Measurements from ENCODE around the gene LRRC27. TPM values are rescaled to one million over a fixed set of nuclear protein-coding genes. Genes with fewer than 3 reads are reported as not detected.

LRRC27 gene
- total RNA-seq, 1 donor from 2014 or later, result 5.8 TPM

DNA sequence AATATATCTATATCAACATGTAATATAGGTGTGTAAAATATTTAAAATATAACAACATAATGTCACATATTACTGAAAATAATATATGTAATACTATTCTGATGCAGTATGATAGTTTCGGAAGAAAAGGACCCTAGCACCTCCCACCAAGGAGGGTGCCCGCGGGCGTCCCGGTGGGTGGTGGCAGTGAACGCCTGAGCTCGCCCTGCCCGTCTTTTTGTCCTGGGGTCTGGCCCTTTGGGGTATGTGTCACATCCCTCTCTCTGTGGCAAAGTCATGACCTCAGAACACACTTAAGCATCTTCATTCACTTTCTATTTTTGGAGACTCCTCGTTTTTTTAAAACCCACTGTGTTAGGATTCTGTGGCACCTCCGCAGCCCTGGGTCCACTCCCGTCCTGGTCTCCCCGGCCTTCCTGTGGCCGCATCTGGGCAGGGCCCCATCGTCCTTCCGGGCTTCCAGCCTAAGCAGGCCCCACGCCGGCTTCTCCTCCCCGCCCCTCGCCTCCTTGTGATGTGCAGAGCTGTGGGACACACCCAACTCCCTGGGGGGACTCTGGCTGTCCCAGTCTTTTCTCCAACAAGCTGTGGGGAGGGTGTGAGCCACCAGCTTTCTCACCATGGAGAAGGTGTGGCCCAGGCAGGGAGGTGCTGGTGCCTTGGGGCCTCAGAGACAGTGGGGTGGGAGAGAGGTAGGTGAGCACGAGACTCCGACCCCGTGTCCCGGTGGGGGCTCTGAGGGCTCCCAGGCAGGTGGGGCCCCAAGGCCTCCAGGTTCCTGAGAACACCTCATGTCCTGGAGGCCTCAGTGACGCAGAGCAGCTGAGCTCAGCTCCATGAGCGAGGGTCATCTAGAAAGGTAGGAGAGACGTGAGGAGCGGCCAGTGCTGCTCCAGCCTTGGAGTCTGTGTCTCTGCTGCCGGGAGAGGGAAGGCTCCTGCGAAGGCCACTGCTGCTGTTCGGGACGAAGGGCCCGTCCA lies 81.5 kb downstream of the LRRC27 start:
- no peak overlapping the region for H3K4me3 ChIP-seq (ENCODE audit: low read depth, low read length)
- TF ChIP-seq CTCF (conservative IDR thresholded peaks at IDR 0.05; ENCODE audit: low read depth, low read length), result no peak
- no peak for DNase-seq (ENCODE audit: low read depth)

- no peak overlapping the region for H3K4me3 ChIP-seq (ENCODE audit: low read depth, low read length)
- TF ChIP-seq CTCF (conservative IDR thresholded peaks at IDR 0.05; ENCODE audit: low read depth, low read length), result no peak
- DNase-seq (ENCODE audit: low read depth), result no peak
Measured at GRCh38 chr10:132414402-132415016, 82.5 kb downstream of the LRRC27 start.

- no peak for TF ChIP-seq CTCF (conservative IDR thresholded peaks at IDR 0.05; ENCODE audit: low read depth, low read length)
- DNase-seq (ENCODE audit: low read depth), result no peak
Measured at GRCh38 chr10:132415255-132415654, 83.3 kb downstream of the LRRC27 start.

DNA sequence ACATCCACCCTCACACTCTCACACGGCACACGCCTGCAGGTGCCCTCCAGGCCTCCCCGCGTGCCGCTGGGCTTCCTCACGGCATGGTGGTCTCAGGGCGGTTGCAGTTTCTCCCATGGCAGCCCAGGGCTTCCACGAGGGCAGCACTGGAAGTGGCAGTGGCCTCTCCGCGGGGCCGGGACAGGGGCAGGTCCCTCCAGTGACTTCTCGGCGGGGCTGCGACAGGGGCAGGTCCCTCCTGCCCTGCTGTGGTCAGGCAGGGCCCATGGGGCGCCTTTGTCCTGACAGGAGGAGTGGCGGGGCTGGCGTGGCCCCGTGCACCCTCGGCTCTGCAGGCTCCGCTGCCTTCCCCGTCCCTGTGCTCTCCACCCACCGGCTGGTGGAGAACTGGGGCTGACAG lies 84.0 kb downstream of the LRRC27 start:
- no peak for DNase-seq (ENCODE audit: low read depth)
- no peak overlapping the region for H3K4me3 ChIP-seq (ENCODE audit: low read depth, low read length)
- TF ChIP-seq CTCF (conservative IDR thresholded peaks at IDR 0.05; ENCODE audit: low read depth, low read length), result no peak

More at GRCh38 chr10:132415255-132415654, 83.3 kb downstream of the LRRC27 start:
- H3K4me3 ChIP-seq (ENCODE audit: low read depth, low read length), result no peak overlapping the region

DNA sequence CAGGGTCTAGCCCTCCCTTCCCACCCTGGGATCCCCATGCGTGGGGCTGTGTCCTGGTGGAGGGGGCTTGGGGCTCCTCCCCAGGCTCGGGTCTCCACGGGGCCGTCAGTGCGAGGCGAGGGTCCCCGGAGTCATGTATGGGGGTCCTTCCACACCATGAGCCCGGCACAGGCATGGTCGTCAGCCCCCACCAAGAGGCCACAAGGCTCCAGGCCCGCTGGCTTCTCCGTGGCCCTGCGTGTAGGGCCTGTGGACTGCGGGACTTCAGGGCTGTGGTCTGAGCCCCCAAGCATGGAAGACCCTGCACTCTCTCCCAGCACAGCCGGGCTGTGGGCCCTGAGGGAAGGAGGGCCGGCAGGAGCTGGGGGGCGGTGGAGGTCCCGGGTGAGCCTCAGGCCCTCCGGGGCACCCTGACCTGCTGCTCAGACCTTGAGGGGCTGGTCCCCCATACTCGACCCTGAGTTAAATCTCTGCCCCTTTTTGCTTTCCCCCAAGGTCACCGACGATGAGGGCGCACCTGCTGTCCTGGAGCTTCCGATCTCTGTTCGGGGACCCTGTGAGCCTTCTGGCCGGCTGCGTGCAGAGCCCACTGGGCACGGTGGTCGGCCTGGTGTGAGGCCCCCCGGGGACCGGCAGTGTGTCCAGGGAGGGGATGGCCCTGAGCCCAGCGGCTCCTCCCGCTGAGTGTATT lies 84.7 kb downstream of the LRRC27 start:
- TF ChIP-seq CTCF (conservative IDR thresholded peaks at IDR 0.05; ENCODE audit: low read depth, low read length), result no peak
- DNase-seq (ENCODE audit: low read depth), result no peak
- H3K4me3 ChIP-seq (ENCODE audit: low read depth, low read length), result no peak overlapping the region

DNA sequence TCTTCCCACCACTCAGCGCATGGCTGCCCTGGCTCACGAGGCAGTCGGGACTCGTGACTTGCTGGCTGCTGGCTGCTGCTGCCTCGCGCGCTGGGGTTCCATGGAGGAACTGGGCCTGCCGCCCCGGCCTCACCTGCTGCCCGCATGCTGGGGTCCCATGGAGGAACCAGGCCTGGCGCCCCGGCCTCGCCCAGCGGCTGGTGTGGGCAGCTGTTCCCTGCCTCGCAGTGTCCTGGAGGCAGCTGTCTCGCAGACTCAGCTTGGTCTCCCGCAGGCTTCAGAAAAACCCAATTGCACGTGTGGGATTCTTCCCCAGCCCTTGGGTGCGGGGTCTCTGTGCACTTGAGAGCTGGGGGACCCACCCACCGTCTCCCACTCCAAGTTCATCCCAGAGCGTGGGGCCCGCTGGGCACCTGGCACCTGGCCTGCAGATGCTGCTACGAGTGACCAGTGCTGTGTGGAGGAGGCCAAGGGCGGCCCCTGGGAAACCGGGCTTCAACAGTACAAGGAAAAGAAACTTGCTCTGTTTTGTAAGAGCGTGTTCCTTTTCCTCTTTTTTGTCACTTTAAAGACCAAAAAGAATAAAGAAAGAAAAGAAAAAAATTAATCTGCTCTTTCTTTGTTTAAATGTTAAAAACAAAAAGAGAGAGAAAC lies 85.4 kb downstream of the LRRC27 start:
- no peak for DNase-seq (ENCODE audit: low read depth)
- TF ChIP-seq CTCF (conservative IDR thresholded peaks at IDR 0.05; ENCODE audit: low read depth, low read length), result no peak
- H3K4me3 ChIP-seq (ENCODE audit: low read depth, low read length), result no peak overlapping the region

Data from epithelial cell of proximal tubule (primary cell).